HG03460 (cell line): Measurements from ENCODE around the gene PPFIA2.

ENCODE experiments used
- ATAC-seq: cut with Tn5 transposase; IDR thresholded peaks from one replicate; pipeline ENCODE4 v1.9.1; 2021; ENCODE audit not compliant: unreplicated experiment

The PPFIA2 gene

GRCh38 chr12:81564237-81564636, 194.9 kb downstream of the PPFIA2 start:
- no peak for ATAC-seq

- no peak for ATAC-seq
Measured at GRCh38 chr12:81558031-81558430, 201.1 kb downstream of the PPFIA2 start.

DNA sequence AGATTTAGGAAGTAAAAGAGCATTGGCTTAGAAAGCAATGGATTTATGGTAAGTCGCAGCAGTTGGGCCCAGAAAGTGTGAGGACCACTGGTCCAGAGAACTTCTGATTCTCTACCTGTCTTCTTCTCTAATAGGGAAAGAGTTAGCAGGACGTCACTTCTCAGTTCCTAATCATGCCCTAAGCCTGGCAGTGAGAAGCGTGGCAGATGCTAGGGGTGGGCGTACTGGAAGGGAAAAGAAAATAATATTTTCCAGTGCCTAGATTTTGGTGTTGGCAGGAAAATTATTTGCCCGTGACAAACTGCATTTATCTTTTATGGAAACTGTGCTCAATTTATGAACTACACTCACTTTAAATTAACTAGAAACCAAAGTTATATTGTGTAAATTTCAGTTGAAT, 212.3 kb downstream of the PPFIA2 start:
- no peak for ATAC-seq

GRCh38 chr12:81543621-81544139, 215.5 kb downstream of the PPFIA2 start:
- no peak for ATAC-seq

GRCh38 chr12:81542065-81543010, 216.8 kb downstream of the PPFIA2 start:
- no peak for ATAC-seq

DNA sequence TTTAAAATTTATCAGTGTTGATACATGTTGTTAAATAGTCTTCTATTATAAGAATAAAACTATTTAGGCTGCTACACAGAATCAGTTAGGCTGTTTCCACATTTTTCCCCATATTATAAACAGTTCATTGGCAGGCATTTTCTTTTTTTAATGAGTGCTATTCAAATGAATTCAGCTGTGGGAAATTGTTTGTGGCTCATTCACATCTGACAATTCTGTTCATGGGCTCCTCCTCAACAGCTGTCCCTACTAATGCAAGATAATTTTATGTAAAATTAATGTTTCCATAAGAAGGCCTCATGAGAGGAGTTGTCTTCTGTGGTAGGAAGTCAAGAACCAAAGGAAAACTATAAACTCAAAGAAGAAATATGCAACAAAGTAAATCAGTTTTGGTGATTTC, 218.0 kb downstream of the PPFIA2 start:
- no peak for ATAC-seq

GRCh38 chr12:81539279-81539678, 219.9 kb downstream of the PPFIA2 start:
- no peak for ATAC-seq

- ATAC-seq = no peak
Measured at GRCh38 chr12:81533054-81533453, 226.1 kb downstream of the PPFIA2 start.

DNA sequence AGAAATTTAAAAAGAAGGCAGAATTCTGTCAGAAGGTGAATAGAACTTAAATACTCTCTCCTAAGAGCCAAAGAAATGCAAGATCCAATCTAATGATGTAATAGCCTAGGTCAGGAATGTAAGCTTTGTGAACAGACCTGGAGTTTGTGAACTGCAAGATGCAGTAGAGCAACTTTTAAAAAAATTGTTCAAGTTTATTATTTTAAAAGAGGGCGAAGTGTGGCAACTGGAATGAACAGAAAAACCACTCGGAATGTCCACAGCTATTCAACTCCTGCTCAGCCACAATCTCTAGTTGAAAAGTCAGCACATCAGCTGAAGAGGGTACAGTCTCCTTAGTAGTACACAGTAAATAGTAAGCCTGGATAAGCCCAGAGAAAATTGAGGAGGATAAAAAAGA, 228.8 kb downstream of the PPFIA2 start:
- no peak for ATAC-seq

DNA sequence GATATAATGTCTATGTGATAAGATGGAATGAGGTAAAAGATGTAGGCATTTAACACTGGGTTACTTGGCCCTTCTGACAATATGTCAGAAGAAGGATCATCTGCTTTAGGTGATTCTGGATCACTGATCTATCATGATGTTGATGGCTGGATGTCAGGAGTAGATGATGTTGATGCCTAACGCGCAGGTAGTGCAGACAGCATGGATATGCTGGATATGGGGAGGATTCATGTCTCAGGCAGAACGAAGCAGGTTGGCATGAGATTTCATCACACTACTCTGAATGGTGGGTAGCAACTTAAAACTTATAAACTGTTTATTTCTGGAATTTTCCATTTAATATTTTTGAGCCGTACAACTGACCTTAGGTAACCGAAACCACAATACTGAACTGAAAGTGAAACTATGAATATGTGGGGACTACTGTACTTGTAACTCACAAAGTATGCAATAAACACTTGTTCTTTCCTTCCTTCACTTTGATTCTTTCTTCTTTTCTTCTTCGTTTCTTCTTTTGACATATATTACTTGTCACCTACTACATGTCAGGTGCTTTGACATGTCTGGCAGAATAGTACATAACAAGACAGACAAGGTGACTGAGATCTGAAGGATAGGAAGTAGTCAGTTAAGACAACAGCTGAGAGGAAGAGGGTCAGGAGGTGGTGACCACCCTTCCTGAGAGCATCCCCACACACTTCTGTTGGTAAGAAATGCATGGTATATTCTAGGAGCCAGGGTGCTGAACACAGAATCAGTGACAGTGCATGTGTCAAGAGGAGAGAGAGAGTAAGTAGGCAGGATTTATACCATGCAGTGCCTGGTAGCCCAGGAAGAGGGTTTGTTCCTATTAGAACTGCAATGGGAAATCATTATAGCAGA, 238.8 kb downstream of the PPFIA2 start:
- peak; percentile 69 for ATAC-seq

- ATAC-seq = no peak
Measured at GRCh38 chr12:81518638-81519037, 240.5 kb downstream of the PPFIA2 start.

DNA sequence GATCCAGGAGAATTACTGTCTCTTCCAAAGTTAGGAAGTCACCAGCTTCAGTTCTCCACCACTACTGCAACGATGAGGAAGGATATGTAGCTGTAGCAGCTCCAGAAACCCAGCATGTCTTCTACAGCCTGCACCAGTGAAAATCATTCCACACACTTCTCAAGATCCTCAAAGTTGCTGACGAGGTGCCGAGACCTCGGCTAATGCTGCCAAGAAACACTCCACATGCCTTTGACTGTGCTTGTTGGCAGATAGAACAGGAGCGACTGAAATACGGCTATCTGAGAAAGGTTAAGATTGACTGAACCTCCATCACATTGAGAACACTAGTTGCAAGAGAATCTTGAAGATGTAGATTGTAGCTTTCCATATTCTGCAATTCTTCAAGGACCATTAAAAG, 241.9 kb downstream of the PPFIA2 start:
- ATAC-seq = no peak

- ATAC-seq = no peak
Measured at GRCh38 chr12:81502912-81503695, 256.0 kb downstream of the PPFIA2 start.

GRCh38 chr12:81500788-81501187, 258.4 kb downstream of the PPFIA2 start:
- no peak for ATAC-seq

GRCh38 chr12:81499809-81500208, 259.3 kb downstream of the PPFIA2 start:
- ATAC-seq = no peak

DNA sequence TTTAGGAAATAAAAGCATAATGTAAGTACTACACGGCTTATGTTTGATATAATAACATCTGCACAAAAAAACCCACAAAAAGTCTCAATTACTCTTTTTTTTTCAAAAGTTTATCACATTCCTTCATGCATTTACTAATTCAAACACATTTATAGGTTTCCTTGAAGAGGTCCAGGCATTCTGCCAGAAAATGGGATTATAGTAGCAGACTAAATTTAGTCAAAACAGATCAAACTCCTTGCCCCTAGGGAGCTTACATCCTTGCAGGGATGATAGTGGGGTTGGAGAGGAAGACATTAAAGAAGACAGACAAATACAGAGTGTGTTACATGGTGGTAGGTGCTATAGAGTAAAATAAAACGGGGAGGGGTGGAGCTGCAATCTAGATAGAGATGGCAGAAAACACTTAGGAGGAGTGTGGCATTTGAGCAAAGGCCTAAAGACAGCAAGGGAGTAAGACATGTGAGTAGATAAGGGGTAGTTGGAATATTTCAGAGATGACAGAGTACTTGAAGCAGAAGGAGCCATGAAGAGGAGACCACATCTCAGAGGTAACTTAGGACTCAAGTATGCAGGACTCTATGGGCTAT, 266.9 kb downstream of the PPFIA2 start:
- no peak for ATAC-seq

DNA sequence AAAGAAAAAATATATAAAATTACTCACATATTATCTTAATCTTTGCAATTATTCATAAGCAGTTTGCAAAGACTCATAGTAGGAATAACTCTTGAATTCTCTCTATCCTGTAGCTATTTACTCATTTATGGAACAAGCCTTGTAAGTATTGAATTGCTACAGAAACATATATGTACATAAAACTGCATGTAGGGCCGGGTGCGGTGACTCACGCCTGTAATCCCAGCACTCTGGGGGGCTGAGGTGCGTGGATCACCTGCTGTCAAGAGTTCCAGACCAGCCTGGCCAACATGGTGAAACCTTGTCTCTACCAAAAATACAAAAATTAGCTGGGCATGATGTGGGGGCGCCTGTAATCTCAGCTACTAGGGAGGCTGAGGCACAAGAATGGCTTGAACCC, 286.2 kb downstream of the PPFIA2 start:
- no peak for ATAC-seq

DNA sequence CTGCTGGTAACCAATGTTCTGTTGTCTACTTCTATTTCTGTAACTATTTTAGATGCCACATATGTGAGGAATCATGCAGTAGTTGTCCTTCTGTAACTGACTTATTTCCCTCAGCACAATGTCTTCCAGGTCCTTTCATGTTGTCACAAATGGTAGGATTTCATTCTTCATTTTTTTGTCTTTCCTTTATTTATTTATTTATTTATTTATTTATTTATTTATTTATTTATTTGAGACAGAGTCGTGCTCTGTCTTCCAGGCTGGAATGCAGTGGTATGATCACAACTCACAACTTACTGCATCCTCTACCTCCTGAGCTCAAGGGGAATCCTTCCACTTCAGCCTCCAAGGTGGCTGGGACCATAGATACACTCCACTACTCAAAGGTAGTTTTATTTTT, 288.2 kb downstream of the PPFIA2 start:
- no peak for ATAC-seq

DNA sequence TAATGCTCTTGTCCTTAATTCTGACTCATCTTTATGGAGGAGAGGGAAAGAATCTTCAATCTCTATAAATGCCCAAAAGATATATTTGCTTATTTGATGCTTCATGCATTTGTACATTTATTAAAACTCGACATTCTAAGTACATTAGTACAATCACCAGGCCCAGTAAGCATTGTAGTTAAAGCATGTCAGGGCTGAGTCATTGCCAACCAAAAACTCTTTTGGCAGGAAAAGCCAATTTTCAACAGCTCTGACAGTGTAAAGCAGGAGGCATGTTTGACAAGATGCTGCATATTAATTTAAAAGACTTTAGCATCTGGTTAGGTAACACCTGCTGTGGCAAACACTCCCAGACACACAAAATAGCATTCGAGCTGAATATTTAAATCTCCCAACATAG, 290.9 kb downstream of the PPFIA2 start:
- no peak for ATAC-seq

- no peak for ATAC-seq
Measured at GRCh38 chr12:81465876-81466275, 293.3 kb downstream of the PPFIA2 start.
